ENCODE results near the gene IFIT1.
"Not testable (repeated sequence)": the region's sequence is repeated elsewhere in the genome, so short reads cannot be mapped to it uniquely, and the experiment has no call there.

IFIT1 gene

DNA sequence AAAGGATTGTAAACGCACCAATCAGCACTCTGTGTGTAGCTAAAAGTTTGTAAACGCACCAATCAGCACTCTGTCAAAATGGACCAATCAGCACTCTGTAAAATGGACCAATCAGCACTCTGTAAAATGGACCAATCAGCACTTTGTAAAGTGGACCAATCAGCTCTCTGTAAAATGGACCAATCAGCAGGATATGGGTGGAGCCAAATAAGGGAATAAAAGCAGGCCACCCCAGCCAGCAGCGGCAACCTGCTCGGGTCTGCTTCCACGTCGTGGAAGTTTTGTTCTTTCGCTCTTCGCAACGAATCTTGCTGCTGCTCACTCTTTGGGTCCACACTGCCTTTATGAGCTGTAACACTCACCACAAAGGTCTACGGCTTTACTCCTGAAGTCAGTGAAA, 19.9 kb downstream of the IFIT1 start:
- not testable (repeated sequence) for H3K4me3 ChIP-seq (ENCODE audit: low read length); H3K36me3 ChIP-seq (ENCODE audit: control insufficient read depth, insufficient read depth, low read length); H3K4me1 ChIP-seq (ENCODE audit: control insufficient read depth, insufficient read depth, low read length); H3K9ac ChIP-seq (ENCODE audit: low read length); H3K27me3 ChIP-seq (ENCODE audit: control insufficient read depth, insufficient read depth, low read length); H3K27ac ChIP-seq (ENCODE audit: low read depth, low read length)

GRCh38 chr10:89413398-89413912, 21.0 kb downstream of the IFIT1 start:
- H3K9ac ChIP-seq (ENCODE audit: low read length): no peak overlapping the region
- peak overlapping the region; percentile 78 for H3K4me3 ChIP-seq (ENCODE audit: low read length)
- peak overlapping the region; percentile 90 for H3K27ac ChIP-seq (ENCODE audit: low read depth, low read length)
- H3K4me1 ChIP-seq (ENCODE audit: control insufficient read depth, insufficient read depth, low read length): peaks cover 7% of the 10 kb centered on the region
- H3K36me3 ChIP-seq (ENCODE audit: control insufficient read depth, insufficient read depth, low read length): peaks cover 3% of the 10 kb centered on the region
- no peaks in the 10 kb centered on the region for H3K27me3 ChIP-seq (ENCODE audit: control insufficient read depth, insufficient read depth, low read length)

GRCh38 chr10:89414146-89414878, 21.9 kb downstream of the IFIT1 start, which contains the start of gene IFIT5:
IFIT5 (plus strand) TSS chr10:89414568; CDS start chr10:89414799, 231 bp downstream.
- H3K9ac ChIP-seq (ENCODE audit: low read length): peak within 1 kb of the TSS; percentile 68
- H3K4me3 ChIP-seq (ENCODE audit: low read length): peak within 1 kb of the TSS; percentile 78
- peaks cover 7% of the 10 kb centered on the region for H3K4me1 ChIP-seq (ENCODE audit: control insufficient read depth, insufficient read depth, low read length)
- H3K27me3 ChIP-seq (ENCODE audit: control insufficient read depth, insufficient read depth, low read length): no peaks in the 10 kb centered on the region
- H3K27ac ChIP-seq (ENCODE audit: low read depth, low read length): peak within 1 kb of the TSS; percentile 90
- peaks cover 3% of the 10 kb centered on the region for H3K36me3 ChIP-seq (ENCODE audit: control insufficient read depth, insufficient read depth, low read length)

DNA sequence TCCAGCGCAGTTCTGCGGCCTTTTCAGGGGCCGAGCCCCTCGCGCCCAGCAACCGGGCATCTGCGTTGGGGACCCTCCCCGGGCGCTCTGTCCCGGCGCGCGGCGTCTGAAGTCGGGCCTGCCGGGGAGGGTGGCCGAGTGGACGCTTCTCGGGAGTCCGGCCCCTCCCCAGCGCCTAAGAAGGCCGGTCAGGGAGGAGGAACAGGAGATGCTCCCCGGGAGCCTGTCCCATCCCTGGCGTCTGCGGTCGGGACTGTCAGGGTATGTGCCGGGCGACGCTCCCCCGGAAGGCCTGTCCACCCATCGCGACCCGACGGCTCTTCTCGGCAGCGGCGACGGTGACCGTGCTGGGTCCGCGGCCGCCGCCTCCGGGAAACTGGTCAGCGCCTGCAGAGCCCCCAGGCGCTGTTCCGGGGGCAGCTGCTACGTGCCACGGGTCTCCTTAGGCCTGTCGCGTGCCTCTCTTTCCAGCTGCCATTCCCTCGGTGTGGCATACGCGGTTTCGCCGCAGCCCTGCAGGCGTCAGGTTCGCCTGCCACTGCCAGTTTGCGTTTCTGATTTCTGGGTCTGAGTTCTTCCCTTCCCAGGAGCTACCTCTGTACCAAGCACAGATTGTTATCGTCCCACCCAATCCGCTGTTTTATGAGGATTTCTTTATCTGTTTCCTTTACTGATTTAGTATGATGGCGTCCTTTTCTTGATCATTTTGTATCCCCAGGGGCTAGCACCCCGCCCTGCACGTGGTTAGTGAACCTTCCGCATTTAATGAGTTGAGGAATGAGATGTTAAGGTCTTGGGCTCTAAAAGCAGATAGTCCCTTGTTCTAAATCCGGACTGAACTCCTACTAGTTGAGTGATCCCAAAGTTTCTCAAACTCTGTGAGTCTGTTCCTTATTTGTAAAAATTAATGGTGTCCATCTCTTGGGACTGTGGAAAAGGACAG, 22.7 kb downstream of the IFIT1 start:
- peak overlapping the region; percentile 78 for H3K4me3 ChIP-seq (ENCODE audit: low read length)
- H3K27ac ChIP-seq (ENCODE audit: low read depth, low read length): peak overlapping the region; percentile 90
- H3K27me3 ChIP-seq (ENCODE audit: control insufficient read depth, insufficient read depth, low read length): no peaks in the 10 kb centered on the region
- H3K9ac ChIP-seq (ENCODE audit: low read length): peak overlapping the region; percentile 68
- H3K36me3 ChIP-seq (ENCODE audit: control insufficient read depth, insufficient read depth, low read length): peaks cover 3% of the 10 kb centered on the region
- H3K4me1 ChIP-seq (ENCODE audit: control insufficient read depth, insufficient read depth, low read length): peaks cover 7% of the 10 kb centered on the region

DNA sequence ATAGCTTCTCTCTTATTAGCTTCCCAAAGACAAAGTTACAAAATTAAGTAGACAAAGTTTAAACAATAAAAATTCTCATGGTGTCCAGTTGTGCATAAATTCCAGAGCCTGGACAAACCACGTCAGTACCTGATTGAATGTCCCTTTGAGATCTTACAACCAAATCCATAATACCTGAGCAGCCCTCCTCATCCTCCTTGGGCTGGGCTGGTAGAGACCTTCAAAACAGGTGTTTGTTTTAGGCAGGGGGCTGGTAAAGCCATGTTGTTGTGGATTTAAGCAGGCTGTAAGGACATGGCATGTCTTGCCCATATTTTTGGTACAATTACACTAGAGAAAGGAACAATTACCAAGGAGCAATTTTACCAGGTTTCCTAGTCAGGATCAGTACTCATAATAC, 24.0 kb downstream of the IFIT1 start:
- Histone ChIP-seq H3K9ac (ENCODE audit: low read length) (no peak overlapping the region), H3K4me3 (ENCODE audit: low read length) (no peak overlapping the region), H3K36me3 (ENCODE audit: control insufficient read depth, insufficient read depth, low read length) (peaks cover 3% of the 10 kb centered on the region), H3K4me1 (ENCODE audit: control insufficient read depth, insufficient read depth, low read length) (peaks cover 7% of the 10 kb centered on the region), H3K27ac (ENCODE audit: low read depth, low read length) (no peak overlapping the region), H3K27me3 (ENCODE audit: control insufficient read depth, insufficient read depth, low read length) (no peaks in the 10 kb centered on the region)

DNA sequence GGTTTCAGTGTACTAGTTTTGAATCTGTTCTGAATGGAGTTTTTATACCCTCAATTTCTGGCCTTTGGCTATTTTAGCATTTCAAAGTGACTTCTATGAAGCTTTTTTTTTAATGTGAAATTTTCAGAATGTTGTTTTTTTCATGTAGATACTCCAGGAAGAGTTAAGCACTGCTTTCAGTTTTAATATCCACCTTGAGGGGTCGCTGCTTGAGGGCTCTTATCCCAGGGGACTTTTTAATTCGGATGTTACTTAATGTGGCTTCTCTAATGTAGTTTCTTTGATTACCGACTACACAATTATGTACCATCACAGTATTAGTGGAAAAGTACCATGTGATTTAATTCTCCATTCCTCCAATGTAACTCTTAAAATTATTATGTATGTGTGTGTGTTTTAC, 27.1 kb downstream of the IFIT1 start:
- H3K4me3 ChIP-seq (ENCODE audit: low read length): no peak overlapping the region
- no peaks in the 10 kb centered on the region for H3K27me3 ChIP-seq (ENCODE audit: control insufficient read depth, insufficient read depth, low read length)
- H3K4me1 ChIP-seq (ENCODE audit: control insufficient read depth, insufficient read depth, low read length): peaks cover 3% of the 10 kb centered on the region
- no peak overlapping the region for H3K9ac ChIP-seq (ENCODE audit: low read length)
- no peak overlapping the region for H3K27ac ChIP-seq (ENCODE audit: low read depth, low read length)
- H3K36me3 ChIP-seq (ENCODE audit: control insufficient read depth, insufficient read depth, low read length): peaks cover 3% of the 10 kb centered on the region

- H3K27me3 ChIP-seq (ENCODE audit: control insufficient read depth, insufficient read depth, low read length): no peaks in the 10 kb centered on the region
- H3K27ac ChIP-seq (ENCODE audit: low read depth, low read length): no peak overlapping the region
- H3K36me3 ChIP-seq (ENCODE audit: control insufficient read depth, insufficient read depth, low read length): peaks cover 3% of the 10 kb centered on the region
- no peak overlapping the region for H3K9ac ChIP-seq (ENCODE audit: low read length)
- H3K4me1 ChIP-seq (ENCODE audit: control insufficient read depth, insufficient read depth, low read length): peaks cover 3% of the 10 kb centered on the region
- no peak overlapping the region for H3K4me3 ChIP-seq (ENCODE audit: low read length)
Measured at GRCh38 chr10:89421018-89421476, 28.6 kb downstream of the IFIT1 start.

DNA sequence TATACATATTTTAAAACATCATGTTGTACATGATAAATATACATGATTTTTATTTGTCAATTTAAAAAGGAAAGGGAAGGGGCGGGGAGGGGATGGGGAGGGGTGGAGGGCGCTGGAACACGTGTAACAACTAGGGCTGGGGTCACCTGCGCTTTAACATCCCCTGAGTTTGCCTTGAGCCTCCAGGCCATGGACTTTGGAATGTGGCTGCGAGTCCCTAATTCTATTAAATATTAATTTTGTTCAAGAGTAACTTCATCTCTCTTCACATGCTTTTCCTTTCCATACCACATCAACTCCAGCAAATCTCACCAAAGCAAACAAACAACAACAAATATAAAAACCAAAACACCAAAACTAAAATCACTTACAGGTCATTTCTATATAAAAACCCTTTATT, 32.6 kb downstream of the IFIT1 start:
- H3K27ac ChIP-seq (ENCODE audit: low read depth, low read length): no peak overlapping the region
- no peak overlapping the region for H3K9ac ChIP-seq (ENCODE audit: low read length)

DNA sequence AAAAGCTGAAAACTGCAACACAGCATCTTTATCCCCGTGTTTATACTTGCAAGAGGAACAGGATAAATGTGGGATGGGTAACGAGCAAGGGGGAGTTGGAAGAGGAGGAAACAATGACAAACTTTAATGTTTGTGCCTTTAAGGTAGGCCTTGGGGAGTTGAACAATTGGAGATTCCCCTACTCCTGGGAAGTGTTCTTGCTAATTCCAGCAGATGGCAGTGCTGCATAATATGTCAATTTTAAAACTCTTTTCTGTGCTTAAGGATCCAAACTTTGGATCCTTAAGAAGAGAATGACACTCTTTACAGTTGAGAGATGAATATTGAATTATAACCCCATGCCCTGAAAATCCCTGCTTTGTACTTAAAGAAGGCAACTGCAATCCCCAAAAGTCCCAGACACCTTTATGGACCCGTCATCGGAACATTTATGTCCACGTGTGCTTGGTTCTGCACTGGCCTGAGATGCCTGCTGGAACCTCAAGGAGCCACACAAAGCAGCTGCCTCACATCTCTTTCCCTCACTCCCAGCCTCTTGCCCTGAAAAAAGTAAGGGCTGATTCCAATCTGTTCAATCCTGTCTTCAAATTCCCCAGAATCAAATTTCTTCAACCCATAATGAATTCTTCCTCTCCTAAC, 33.9 kb downstream of the IFIT1 start:
- Histone ChIP-seq H3K36me3 (ENCODE audit: control insufficient read depth, insufficient read depth, low read length) (no peaks in the 10 kb centered on the region), H3K9ac (ENCODE audit: low read length) (no peak overlapping the region), H3K4me1 (ENCODE audit: control insufficient read depth, insufficient read depth, low read length) (no peaks in the 10 kb centered on the region), H3K27ac (ENCODE audit: low read depth, low read length) (no peak overlapping the region), H3K27me3 (ENCODE audit: control insufficient read depth, insufficient read depth, low read length) (no peaks in the 10 kb centered on the region), H3K4me3 (ENCODE audit: low read length) (no peak overlapping the region)

More for the DNA sequence above, 32.6 kb downstream of the IFIT1 start:
- Histone ChIP-seq H3K4me1 (ENCODE audit: control insufficient read depth, insufficient read depth, low read length) (no peaks in the 10 kb centered on the region), H3K36me3 (ENCODE audit: control insufficient read depth, insufficient read depth, low read length) (no peaks in the 10 kb centered on the region), H3K27me3 (ENCODE audit: control insufficient read depth, insufficient read depth, low read length) (no peaks in the 10 kb centered on the region), H3K4me3 (ENCODE audit: low read length) (no peak overlapping the region)

GRCh38 chr10:89427629-89428028, 35.2 kb downstream of the IFIT1 start:
- Histone ChIP-seq H3K27me3 (ENCODE audit: control insufficient read depth, insufficient read depth, low read length) (no peaks in the 10 kb centered on the region), H3K9ac (ENCODE audit: low read length) (no peak overlapping the region), H3K27ac (ENCODE audit: low read depth, low read length) (no peak overlapping the region), H3K36me3 (ENCODE audit: control insufficient read depth, insufficient read depth, low read length) (no peaks in the 10 kb centered on the region), H3K4me1 (ENCODE audit: control insufficient read depth, insufficient read depth, low read length) (no peaks in the 10 kb centered on the region), H3K4me3 (ENCODE audit: low read length) (no peak overlapping the region)

- no peaks in the 10 kb centered on the region for H3K4me1 ChIP-seq (ENCODE audit: control insufficient read depth, insufficient read depth, low read length)
- H3K9ac ChIP-seq (ENCODE audit: low read length): no peak overlapping the region
- no peak overlapping the region for H3K4me3 ChIP-seq (ENCODE audit: low read length)
- no peaks in the 10 kb centered on the region for H3K27me3 ChIP-seq (ENCODE audit: control insufficient read depth, insufficient read depth, low read length)
- no peaks in the 10 kb centered on the region for H3K36me3 ChIP-seq (ENCODE audit: control insufficient read depth, insufficient read depth, low read length)
- H3K27ac ChIP-seq (ENCODE audit: low read depth, low read length): no peak overlapping the region
Measured at GRCh38 chr10:89428877-89429276, 36.5 kb downstream of the IFIT1 start.

DNA sequence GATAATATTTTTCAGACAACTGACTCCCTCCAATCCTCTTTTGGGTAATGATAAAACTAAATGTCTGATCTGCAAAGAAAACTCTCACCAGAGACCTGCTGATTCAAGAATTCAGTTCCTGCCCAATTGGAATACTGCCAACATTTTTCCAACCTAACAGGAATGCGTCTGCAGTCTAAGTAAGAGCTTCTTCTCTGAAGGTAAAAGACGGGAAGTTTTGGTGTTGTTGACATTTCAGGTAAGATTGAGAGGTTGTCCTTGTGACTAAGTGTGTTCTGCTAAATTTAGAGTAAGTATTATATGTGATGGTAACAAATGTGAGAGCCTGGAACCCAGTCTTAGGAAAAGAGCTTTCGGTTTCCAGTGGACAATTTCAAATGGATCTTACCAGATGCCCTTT, 39.6 kb downstream of the IFIT1 start:
- Histone ChIP-seq H3K4me3 (ENCODE audit: low read length) (no peak overlapping the region), H3K27me3 (ENCODE audit: control insufficient read depth, insufficient read depth, low read length) (no peaks in the 10 kb centered on the region), H3K4me1 (ENCODE audit: control insufficient read depth, insufficient read depth, low read length) (no peaks in the 10 kb centered on the region), H3K36me3 (ENCODE audit: control insufficient read depth, insufficient read depth, low read length) (no peaks in the 10 kb centered on the region), H3K27ac (ENCODE audit: low read depth, low read length) (no peak overlapping the region), H3K9ac (ENCODE audit: low read length) (no peak overlapping the region)
